H9 (cell line): ENCODE results near the gene TMEM273. TPM values are rescaled to one million over a fixed set of nuclear protein-coding genes. Genes with fewer than 3 reads are reported as not detected.

Source experiments
- DNase-seq: peaks from one replicate; pipeline ENCODE4 v3.0.0-alpha.2; 2017
- H2AFZ ChIP-seq: one replicate; pipeline ENCODE4 v1.6.1; 2013; ENCODE audit warnings: mild to moderate bottlenecking, low read length, control low read depth, moderate library complexity
- H2AK5ac ChIP-seq: 2 replicates; pipeline ENCODE4 v1.6.1; 2013; ENCODE audit warnings: low read length, control low read depth, mixed read lengths; ENCODE audit not compliant: insufficient read length
- H2BK120ac ChIP-seq: one replicate; pipeline ENCODE4 v1.6.1; 2013; ENCODE audit warnings: low read depth, mild to moderate bottlenecking, low read length, control low read depth, inconsistent platforms; ENCODE audit not compliant: poor library complexity, severe bottlenecking
- H2BK12ac ChIP-seq: 2 replicates; pipeline ENCODE4 v1.6.1; 2013; ENCODE audit warnings: low read length, control low read depth, mixed read lengths, low read depth; ENCODE audit not compliant: insufficient read length
- H2BK15ac ChIP-seq: 2 replicates; pipeline ENCODE4 v1.6.1; 2013; ENCODE audit warnings: low read depth, low read length, control low read depth
- H2BK20ac ChIP-seq: one replicate; pipeline ENCODE4 v1.6.1; 2013; ENCODE audit warnings: low read depth, mild to moderate bottlenecking, low read length, control low read depth, inconsistent platforms; ENCODE audit not compliant: poor library complexity, severe bottlenecking
- H2BK5ac ChIP-seq: 2 replicates; pipeline ENCODE4 v1.6.1; 2013; ENCODE audit warnings: low read length, control low read depth, mixed read lengths; ENCODE audit not compliant: insufficient read length
- H3K14ac ChIP-seq: 2 replicates; pipeline ENCODE4 v1.6.1; 2013; ENCODE audit warnings: low read length, control low read depth; ENCODE audit not compliant: insufficient read depth
- H3K18ac ChIP-seq: 2 replicates; pipeline ENCODE4 v1.6.1; 2013; ENCODE audit warnings: low read depth, mild to moderate bottlenecking, mixed read lengths, low read length, control low read depth; ENCODE audit not compliant: insufficient read length
- H3K23ac ChIP-seq: 2 replicates; pipeline ENCODE4 v1.6.1; 2013; ENCODE audit warnings: low read length, control low read depth, mixed read lengths, low read depth; ENCODE audit not compliant: insufficient read length
- H3K23me2 ChIP-seq: 2 replicates; pipeline ENCODE4 v1.6.1; 2013; ENCODE audit warnings: low read depth, mild to moderate bottlenecking, mixed read lengths, low read length, control low read depth; ENCODE audit not compliant: insufficient read length, poor library complexity, severe bottlenecking
- H3K27ac ChIP-seq: 2 replicates; pipeline ENCODE4 v1.5.1; 2013; ENCODE audit warnings: low read length, control low read depth, mixed read lengths, low read depth; ENCODE audit not compliant: insufficient read length
- H3K27me3 ChIP-seq: 2 replicates; pipeline ENCODE4 v1.6.1; 2013; ENCODE audit warnings: low read length, control low read depth, inconsistent platforms; ENCODE audit not compliant: insufficient read depth
- H3K4ac ChIP-seq: 2 replicates; pipeline ENCODE4 v1.6.1; 2013; ENCODE audit warnings: low read depth, mild to moderate bottlenecking, control low read depth, inconsistent platforms, low read length, moderate library complexity
- H3K4me1 ChIP-seq: 2 replicates; pipeline ENCODE4 v1.6.1; 2013; ENCODE audit warnings: low read length, control low read depth, inconsistent platforms; ENCODE audit not compliant: insufficient read depth
- H3K4me2 ChIP-seq: 2 replicates; pipeline ENCODE4 v1.6.1; 2013; ENCODE audit warnings: low read length, control low read depth, mixed read lengths; ENCODE audit not compliant: insufficient read length, insufficient read depth
- H3K56ac ChIP-seq: 2 replicates; pipeline ENCODE4 v1.6.1; 2013; ENCODE audit warnings: low read depth, mild to moderate bottlenecking, mixed read lengths, low read length, control low read depth; ENCODE audit not compliant: insufficient read length
- H3K79me1 ChIP-seq: 2 replicates; pipeline ENCODE4 v1.6.1; 2013; ENCODE audit warnings: low read depth, mild to moderate bottlenecking, moderate library complexity, low read length, control low read depth, inconsistent platforms; ENCODE audit not compliant: insufficient read depth, poor library complexity, severe bottlenecking
- H3K79me2 ChIP-seq: 2 replicates; pipeline ENCODE4 v1.6.1; 2013; ENCODE audit warnings: low read length, control low read depth, inconsistent platforms; ENCODE audit not compliant: insufficient read depth
- H3K9ac ChIP-seq: 2 replicates; pipeline ENCODE4 v1.6.1; 2013; ENCODE audit warnings: low read length, control low read depth, mixed read lengths; ENCODE audit not compliant: insufficient read length; ENCODE audit errors: extremely low read depth
- H3K9me3 ChIP-seq: one replicate; pipeline ENCODE4 v1.6.1; 2013; ENCODE audit warnings: low read depth, low read length, inconsistent platforms; ENCODE audit not compliant: control insufficient read depth
- H3T11ph ChIP-seq: one replicate; pipeline ENCODE4 v1.6.1; 2013; ENCODE audit warnings: mild to moderate bottlenecking, low read length, control low read depth, inconsistent platforms
- H4K20me1 ChIP-seq: one replicate; pipeline ENCODE4 v1.6.1; 2013; ENCODE audit not compliant: control insufficient read depth, insufficient read length, insufficient read depth
- H4K5ac ChIP-seq: 2 replicates; pipeline ENCODE4 v1.6.1; 2013; ENCODE audit warnings: low read depth, mild to moderate bottlenecking, mixed read lengths, low read length, control low read depth; ENCODE audit not compliant: insufficient read length
- H4K8ac ChIP-seq: replicated peaks from 2 replicates; pipeline ENCODE4 v1.6.1; 2013; ENCODE audit warnings: low read length, control low read depth, mixed read lengths, low read depth; ENCODE audit not compliant: insufficient read length
- H4K91ac ChIP-seq: 2 replicates; pipeline ENCODE4 v1.6.1; 2013; ENCODE audit warnings: low read depth, mild to moderate bottlenecking, moderate library complexity, mixed read lengths, low read length, control low read depth; ENCODE audit not compliant: insufficient read length
- H3K27ac Mint-ChIP-seq, 3 experiments: 2 replicates in 2 of 3; 3 replicates in 1 of 3; pipeline ENCODE4 v1.8.0; 2020 to 2021; ENCODE audit warnings: mixed read lengths in 3 of 3, mild to moderate bottlenecking in 1 of 3, moderate library complexity in 1 of 3
- H3K27me3 Mint-ChIP-seq: 2 replicates; pipeline ENCODE4 v1.8.0; 2021; ENCODE audit warnings: low read depth, mild to moderate bottlenecking, moderate library complexity, mixed read lengths
- H3K36me3 Mint-ChIP-seq, 3 experiments: 2 replicates in 2 of 3; 3 replicates in 1 of 3; pipeline ENCODE4 v1.8.0; 2020 to 2021; ENCODE audit warnings: low read depth in 3 of 3, mixed read lengths in 3 of 3; ENCODE audit not compliant: insufficient read depth in 1 of 3
- H3K4me1 Mint-ChIP-seq, 2 experiments: 2 replicates each; pipeline ENCODE4 v1.8.0; 2020; ENCODE audit warnings: mixed read lengths in 2 of 2
- H3K4me3 Mint-ChIP-seq, 2 experiments: 2 replicates in 1 of 2; 3 replicates in 1 of 2; pipeline ENCODE4 v1.8.0; 2020 to 2021; ENCODE audit warnings: mild to moderate bottlenecking in 2 of 2, mixed read lengths in 2 of 2, moderate library complexity in 1 of 2
- H3K9me3 Mint-ChIP-seq, 2 experiments: 2 replicates in 1 of 2; 3 replicates in 1 of 2; pipeline ENCODE4 v1.8.0; 2020; ENCODE audit warnings: mild to moderate bottlenecking in 2 of 2, mixed read lengths in 2 of 2, moderate library complexity in 1 of 2
- WGBS: extraction: QIAGEN DNeasy Blood & Tissue Kit; methylation state at CpG from one replicate; pipeline ENCODE4 v1.1.7; 2013; ENCODE audit warnings: missing lambda C conversion rate, low lambda C conversion rate, mixed read lengths; ENCODE audit not compliant: insufficient read length; ENCODE audit errors: extremely low coverage; 5-methylcytosine and 5-hydroxymethylcytosine counted together
- total RNA-seq: library from RNA; stranded (reverse); gene quantifications from 2 replicates; pipeline ENCODE4 v1.2.1, GENCODE V29; 2021
- TF ChIP-seq, protein P1 (sequence below): fragments of 200-600 bp; sonication (generic); conservative IDR thresholded peaks from 3 replicates; pipeline ENCODE4 v1.8.0; 2021; ENCODE audit warnings: antibody characterized with exemption, mild to moderate bottlenecking

TMEM273 gene
- total RNA-seq, 1 experiment from 2014 or later: not detected

GRCh38 chr10:49163741-49164140 lies 24.4 kb downstream of the TMEM273 start:
- Histone ChIP-seq H3K9me3 (no peaks in the 10 kb centered on the region), H3K18ac (no peak overlapping the region), H3K27me3 (no peaks in the 10 kb centered on the region), H2BK120ac (no peak overlapping the region), H3K56ac (no peak overlapping the region), H3K23ac (no peak overlapping the region), H3K4ac (no peak overlapping the region), H2BK15ac (no peak overlapping the region), H3K23me2 (no peaks in the 10 kb centered on the region), H3K4me2 (no peak overlapping the region), H2AK5ac (no peak overlapping the region), H4K8ac (no peak overlapping the region), H2BK20ac (no peak overlapping the region), H3K27ac (no peak overlapping the region), H3T11ph (no peak overlapping the region), H3K79me1 (no peaks in the 10 kb centered on the region), H4K20me1 (no peaks in the 10 kb centered on the region), H2BK12ac (no peak overlapping the region), H4K91ac (no peak overlapping the region), H3K79me2 (no peaks in the 10 kb centered on the region), H3K4me1 (no peaks in the 10 kb centered on the region), H2BK5ac (no peak overlapping the region), H3K9ac (no peak overlapping the region), H3K14ac (no peak overlapping the region), H4K5ac (no peak overlapping the region), H2AFZ (no peak overlapping the region)
- Mint-ChIP-seq H3K36me3 (peaks cover 0 to 4% (median 1%) of the 10 kb centered on the region in 3 experiments; a peak in 2 of 7 replicates), H3K4me3 (no peak overlapping the region), H3K27ac (no peak overlapping the region), H3K9me3 (peaks cover 0 to 6% of the 10 kb centered on the region in 2 experiments; a peak in 1 of 5 replicates), H3K4me1 (peaks cover 22 to 32% of the 10 kb centered on the region in 2 experiments), H3K27me3 (peaks cover 7% of the 10 kb centered on the region; the same call in 1 of the 2 replicates)
- no CpG with 5 or more reads among the region's 4 CpGs for WGBS
- no peak for DNase-seq
- TF ChIP-seq, protein P1, sequence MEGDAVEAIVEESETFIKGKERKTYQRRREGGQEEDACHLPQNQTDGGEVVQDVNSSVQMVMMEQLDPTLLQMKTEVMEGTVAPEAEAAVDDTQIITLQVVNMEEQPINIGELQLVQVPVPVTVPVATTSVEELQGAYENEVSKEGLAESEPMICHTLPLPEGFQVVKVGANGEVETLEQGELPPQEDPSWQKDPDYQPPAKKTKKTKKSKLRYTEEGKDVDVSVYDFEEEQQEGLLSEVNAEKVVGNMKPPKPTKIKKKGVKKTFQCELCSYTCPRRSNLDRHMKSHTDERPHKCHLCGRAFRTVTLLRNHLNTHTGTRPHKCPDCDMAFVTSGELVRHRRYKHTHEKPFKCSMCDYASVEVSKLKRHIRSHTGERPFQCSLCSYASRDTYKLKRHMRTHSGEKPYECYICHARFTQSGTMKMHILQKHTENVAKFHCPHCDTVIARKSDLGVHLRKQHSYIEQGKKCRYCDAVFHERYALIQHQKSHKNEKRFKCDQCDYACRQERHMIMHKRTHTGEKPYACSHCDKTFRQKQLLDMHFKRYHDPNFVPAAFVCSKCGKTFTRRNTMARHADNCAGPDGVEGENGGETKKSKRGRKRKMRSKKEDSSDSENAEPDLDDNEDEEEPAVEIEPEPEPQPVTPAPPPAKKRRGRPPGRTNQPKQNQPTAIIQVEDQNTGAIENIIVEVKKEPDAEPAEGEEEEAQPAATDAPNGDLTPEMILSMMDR: no peak
